ENCODE measurements around the gene NKTR. TPM values are rescaled to one million over a fixed set of nuclear protein-coding genes. Genes with fewer than 3 reads are reported as not detected.

NKTR gene
- total and polyA plus RNA-seq, 3 donors from 2014 or later = 42.2 to 203 (median 175) TPM

DNA sequence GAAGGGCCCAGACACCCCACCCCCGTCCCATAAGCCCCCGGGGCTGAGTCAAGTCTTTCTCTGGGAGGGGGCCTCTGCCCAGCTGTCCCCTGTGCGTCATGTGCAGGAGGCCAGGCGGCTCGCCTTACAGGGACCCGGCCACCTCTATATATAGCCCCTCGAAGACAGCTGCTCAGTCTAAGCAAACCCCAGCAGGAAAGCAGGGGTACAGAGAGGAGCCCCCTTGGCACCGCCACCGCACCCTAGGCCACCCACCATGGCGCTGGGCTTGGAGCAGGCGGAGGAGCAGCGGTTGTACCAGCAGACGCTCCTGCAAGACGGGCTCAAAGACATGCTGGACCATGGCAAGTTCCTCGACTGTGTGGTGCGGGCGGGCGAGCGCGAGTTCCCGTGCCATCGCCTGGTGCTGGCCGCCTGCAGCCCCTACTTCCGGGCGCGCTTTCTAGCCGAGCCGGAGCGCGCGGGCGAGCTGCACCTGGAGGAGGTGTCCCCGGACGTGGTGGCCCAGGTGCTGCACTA, 84.9 kb downstream of the NKTR start, which contains the start of gene KLHL40:
TSS of gene KLHL40 (plus strand) at position 175 of the 519 bp plus-strand sequence. CDS start at position 257, 82 bp downstream.
- intact Hi-C loops (cut with DNase I; ENCODE audit: low total_unique reads) = no loop called here
- TF ChIP-seq, protein P1, sequence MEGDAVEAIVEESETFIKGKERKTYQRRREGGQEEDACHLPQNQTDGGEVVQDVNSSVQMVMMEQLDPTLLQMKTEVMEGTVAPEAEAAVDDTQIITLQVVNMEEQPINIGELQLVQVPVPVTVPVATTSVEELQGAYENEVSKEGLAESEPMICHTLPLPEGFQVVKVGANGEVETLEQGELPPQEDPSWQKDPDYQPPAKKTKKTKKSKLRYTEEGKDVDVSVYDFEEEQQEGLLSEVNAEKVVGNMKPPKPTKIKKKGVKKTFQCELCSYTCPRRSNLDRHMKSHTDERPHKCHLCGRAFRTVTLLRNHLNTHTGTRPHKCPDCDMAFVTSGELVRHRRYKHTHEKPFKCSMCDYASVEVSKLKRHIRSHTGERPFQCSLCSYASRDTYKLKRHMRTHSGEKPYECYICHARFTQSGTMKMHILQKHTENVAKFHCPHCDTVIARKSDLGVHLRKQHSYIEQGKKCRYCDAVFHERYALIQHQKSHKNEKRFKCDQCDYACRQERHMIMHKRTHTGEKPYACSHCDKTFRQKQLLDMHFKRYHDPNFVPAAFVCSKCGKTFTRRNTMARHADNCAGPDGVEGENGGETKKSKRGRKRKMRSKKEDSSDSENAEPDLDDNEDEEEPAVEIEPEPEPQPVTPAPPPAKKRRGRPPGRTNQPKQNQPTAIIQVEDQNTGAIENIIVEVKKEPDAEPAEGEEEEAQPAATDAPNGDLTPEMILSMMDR (IDR thresholded peaks at IDR 0.05) = no peak
- TF ChIP-seq POLR2A (IDR thresholded peaks at IDR 0.05) = no peak
- Histone ChIP-seq H3K36me3 (ENCODE audit: low read depth, missing control alignments) (no peaks in the 10 kb centered on the region), H3K9me3 (no peaks in the 10 kb centered on the region), H3K4me1 (peaks cover 4% of the 10 kb centered on the region), H3K4me3 (peak within 1 kb of the TSS; percentile 25 to 36), H3K27me3 (no peaks in the 10 kb centered on the region), H3K27ac (no peak within 1 kb of the TSS)
- DNase-seq = no peak
- 44 to 49% methylated on average over 13 to 34 of the region's 34 CpGs for WGBS, 2 donors

DNA sequence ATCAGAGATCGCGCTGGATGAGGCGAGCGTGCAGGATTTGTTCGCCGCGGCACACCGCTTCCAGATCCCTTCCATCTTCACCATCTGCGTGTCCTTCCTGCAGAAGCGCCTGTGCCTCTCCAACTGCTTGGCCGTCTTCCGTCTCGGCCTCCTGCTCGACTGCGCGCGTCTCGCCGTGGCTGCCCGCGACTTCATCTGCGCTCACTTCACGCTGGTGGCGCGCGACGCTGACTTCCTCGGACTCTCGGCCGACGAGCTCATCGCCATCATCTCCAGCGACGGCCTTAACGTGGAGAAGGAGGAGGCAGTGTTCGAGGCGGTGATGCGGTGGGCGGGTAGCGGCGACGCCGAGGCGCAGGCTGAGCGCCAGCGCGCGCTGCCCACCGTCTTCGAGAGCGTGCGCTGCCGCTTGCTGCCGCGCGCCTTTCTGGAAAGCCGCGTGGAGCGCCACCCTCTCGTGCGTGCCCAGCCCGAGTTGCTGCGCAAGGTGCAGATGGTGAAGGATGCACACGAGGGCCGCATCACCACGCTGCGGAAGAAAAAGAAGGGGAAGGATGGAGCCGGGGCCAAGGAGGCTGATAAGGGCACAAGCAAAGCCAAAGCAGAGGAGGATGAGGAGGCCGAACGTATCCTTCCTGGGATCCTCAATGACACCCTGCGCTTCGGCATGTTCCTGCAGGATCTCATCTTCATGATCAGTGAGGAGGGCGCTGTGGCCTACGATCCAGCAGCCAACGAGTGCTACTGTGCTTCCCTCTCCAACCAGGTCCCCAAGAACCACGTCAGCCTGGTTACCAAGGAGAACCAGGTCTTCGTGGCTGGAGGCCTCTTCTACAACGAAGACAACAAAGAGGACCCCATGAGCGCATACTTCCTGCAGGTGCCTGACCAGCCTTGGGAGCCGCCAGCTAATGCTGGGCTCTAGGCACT, 85.7 kb downstream of the NKTR start:
- Histone ChIP-seq H3K27me3 (no peaks in the 10 kb centered on the region), H3K4me3 (peak overlapping the region; percentile 25 to 36), H3K4me1 (peaks cover 4% of the 10 kb centered on the region), H3K9me3 (no peaks in the 10 kb centered on the region), H3K27ac (no peak overlapping the region), H3K36me3 (ENCODE audit: low read depth, missing control alignments) (no peaks in the 10 kb centered on the region)
- no peak for TF ChIP-seq POLR2A (IDR thresholded peaks at IDR 0.05)
- TF ChIP-seq, protein P1 (IDR thresholded peaks at IDR 0.05) = no peak
- DNase-seq = no peak
- intact Hi-C loops (cut with DNase I; ENCODE audit: low total_unique reads) = no loop called here
- 24 to 56% methylated on average over 42 to 79 of the region's 80 CpGs for WGBS, 2 donors

DNA sequence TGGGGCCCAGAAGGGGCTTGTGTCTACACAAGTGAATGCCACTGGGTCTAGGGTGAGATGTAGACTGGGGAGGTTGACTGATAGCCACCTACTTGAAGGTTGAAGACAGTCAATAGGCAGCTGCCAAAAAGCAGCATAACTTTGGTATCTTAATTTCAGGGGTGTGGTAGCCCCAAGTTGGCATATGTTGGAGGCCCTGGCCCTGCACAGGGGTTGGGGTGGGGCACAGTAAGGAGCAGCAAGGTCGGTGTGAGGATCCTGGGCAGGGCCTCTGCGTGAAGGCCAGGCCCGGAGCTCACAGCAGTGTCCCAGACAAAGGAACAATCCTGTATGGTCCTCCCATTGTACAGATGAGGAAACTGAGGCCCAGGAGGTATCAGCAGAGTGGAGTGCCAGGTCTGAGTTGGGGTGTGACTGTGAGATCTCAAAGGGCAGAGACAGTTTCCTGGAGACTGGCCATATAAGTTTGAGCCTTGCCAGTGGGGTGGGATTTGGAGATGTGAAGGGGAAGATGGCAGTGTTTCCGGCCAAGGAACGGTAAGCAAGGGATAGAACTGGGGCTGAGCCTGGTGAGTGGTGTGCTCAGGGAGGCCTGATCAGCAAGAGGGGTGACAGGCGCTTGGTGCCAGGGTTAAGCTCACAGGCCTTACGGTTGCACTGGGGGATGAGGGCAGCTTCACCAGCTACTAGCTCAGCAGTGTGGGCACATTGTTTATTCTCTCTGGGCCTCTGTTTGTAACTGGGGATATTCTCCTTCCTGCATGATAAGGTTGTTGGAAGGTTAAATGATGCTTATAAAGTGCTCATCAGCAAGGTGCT, 86.6 kb downstream of the NKTR start:
- Histone ChIP-seq H3K9me3 (no peaks in the 10 kb centered on the region), H3K27me3 (no peaks in the 10 kb centered on the region), H3K4me1 (peaks cover 4% of the 10 kb centered on the region), H3K27ac (no peak overlapping the region), H3K4me3 (no peak overlapping the region), H3K36me3 (ENCODE audit: low read depth, missing control alignments) (no peaks in the 10 kb centered on the region)
- intact Hi-C loops (cut with DNase I; ENCODE audit: low total_unique reads) = no loop called here
- TF ChIP-seq, protein P1 (IDR thresholded peaks at IDR 0.05) = no peak
- no peak for TF ChIP-seq POLR2A (IDR thresholded peaks at IDR 0.05)
- no peak for DNase-seq
- 81 to 88% methylated on average over 5 to 7 of the region's 7 CpGs for WGBS, 2 donors

DNA sequence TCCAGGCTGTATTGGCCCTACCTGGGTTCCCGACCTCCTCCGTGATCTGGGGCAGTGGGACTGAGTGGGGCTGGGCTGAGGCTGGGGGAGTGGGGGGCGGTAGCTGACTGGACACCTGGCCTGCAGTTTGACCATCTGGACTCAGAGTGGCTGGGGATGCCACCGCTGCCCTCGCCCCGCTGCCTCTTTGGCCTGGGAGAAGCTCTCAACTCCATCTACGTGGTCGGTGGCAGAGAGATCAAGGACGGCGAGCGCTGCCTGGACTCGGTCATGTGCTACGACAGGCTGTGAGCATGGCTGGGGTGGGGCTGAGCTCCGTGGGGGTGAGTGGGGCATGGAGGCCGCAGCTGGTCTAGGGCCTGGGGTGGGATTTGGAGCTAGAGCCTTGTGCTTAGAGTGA, 87.5 kb downstream of the NKTR start:
- Histone ChIP-seq H3K27ac (no peak overlapping the region), H3K36me3 (ENCODE audit: low read depth, missing control alignments) (no peaks in the 10 kb centered on the region), H3K4me1 (peaks cover 4% of the 10 kb centered on the region), H3K9me3 (no peaks in the 10 kb centered on the region), H3K4me3 (no peak overlapping the region), H3K27me3 (no peaks in the 10 kb centered on the region)
- intact Hi-C loops (cut with DNase I; ENCODE audit: low total_unique reads) = no loop called here
- no peak for DNase-seq
- TF ChIP-seq, protein P1 (IDR thresholded peaks at IDR 0.05) = no peak
- no peak for TF ChIP-seq POLR2A (IDR thresholded peaks at IDR 0.05)
- 91 to 95% methylated on average over 12 to 15 of the region's 15 CpGs for WGBS, 2 donors

Measured in testis (tissue), 3 donors.